Tongue (tissue), 2 donors: ENCODE results near the gene WNK2. TPM values are rescaled to one million over a fixed set of nuclear protein-coding genes. Genes with fewer than 3 reads are reported as not detected.

Experiments
- DNase-seq: peaks from one replicate; pipeline ENCODE4 v3.0.0-alpha.2; 2015
- total RNA-seq: library from RNA; depleted of rRNA; stranded (reverse); fragments of >200 nt; gene quantifications from one replicate; pipeline ENCODE4 v1.2.3, GENCODE V29; 2014

The WNK2 gene
- total RNA-seq, 1 donor from 2014 or later: 31.2 TPM

- DNase-seq: no peak
Measured at GRCh38 chr9:93255994-93256877, 72.3 kb downstream of the WNK2 start.

GRCh38 chr9:93256878-93257807, 73.2 kb downstream of the WNK2 start:
- no peak for DNase-seq

- DNase-seq: no peak
Measured at GRCh38 chr9:93257808-93258331, 73.9 kb downstream of the WNK2 start.

GRCh38 chr9:93258419-93258817, 74.5 kb downstream of the WNK2 start:
- DNase-seq: no peak

- no peak for DNase-seq
Measured at GRCh38 chr9:93258818-93259489, 75.0 kb downstream of the WNK2 start.

GRCh38 chr9:93259490-93260262, 75.7 kb downstream of the WNK2 start:
- DNase-seq: no peak

- DNase-seq: no peak
Measured at GRCh38 chr9:93260263-93261066, 76.5 kb downstream of the WNK2 start.

- no peak for DNase-seq
Measured at GRCh38 chr9:93261281-93261680, 77.3 kb downstream of the WNK2 start.

- no peak for DNase-seq
Measured at GRCh38 chr9:93261735-93262523, 78.0 kb downstream of the WNK2 start.

GRCh38 chr9:93262537-93263310, 78.8 kb downstream of the WNK2 start:
- DNase-seq: no peak

- DNase-seq: no peak
Measured at GRCh38 chr9:93263334-93264229, 79.6 kb downstream of the WNK2 start.

GRCh38 chr9:93264338-93265125, 80.6 kb downstream of the WNK2 start:
- DNase-seq: no peak

GRCh38 chr9:93265301-93265971, 81.5 kb downstream of the WNK2 start:
- no peak for DNase-seq

GRCh38 chr9:93265972-93266371, 82.0 kb downstream of the WNK2 start:
- no peak for DNase-seq

- no peak for DNase-seq
Measured at GRCh38 chr9:93266521-93267001, 82.6 kb downstream of the WNK2 start.

GRCh38 chr9:93267091-93267541, 83.2 kb downstream of the WNK2 start:
- DNase-seq: no peak
